ENCODE measurements around the gene ZFAND3.

Gene ZFAND3

GRCh38 chr6:37784585-37784967 is 35.0 kb upstream of the ZFAND3 start:
- no peaks in the 10 kb centered on the region for H4K20me1 ChIP-seq (ENCODE audit: insufficient read depth, low read length)
- no peaks in the 10 kb centered on the region for H3K9me3 ChIP-seq (replicated peaks; ENCODE audit: insufficient read depth, low read length)
- no peaks in the 10 kb centered on the region for H3K36me3 ChIP-seq (replicated peaks; ENCODE audit: insufficient read depth, low read length)
- H3K27ac ChIP-seq (ENCODE audit: low read length) = no peak overlapping the region
- no peak overlapping the region for H3K4me2 ChIP-seq (ENCODE audit: low read depth, low read length)
- no peak overlapping the region for H2AFZ ChIP-seq (ENCODE audit: low read length)
- no peaks in the 10 kb centered on the region for H3K27me3 ChIP-seq (replicated peaks; ENCODE audit: insufficient read depth, low read length)
- no peaks in the 10 kb centered on the region for H3K9me2 ChIP-seq (replicated peaks; ENCODE audit: insufficient read depth, low read length)
- H3K4me1 ChIP-seq (ENCODE audit: low read length) = peaks cover 6% of the 10 kb centered on the region
- no peak for DNase-seq
- no peak overlapping the region for H3K9ac ChIP-seq (ENCODE audit: low read length)
- TF ChIP-seq EZH2phosphoT487 (IDR thresholded peaks at IDR 0.05; ENCODE audit: low read length) (no peak), EZH2 (optimal IDR thresholded peaks at IDR 0.05; ENCODE audit: low read depth, low read length) (no peak), CTCF (IDR thresholded peaks at IDR 0.05; ENCODE audit: low read length) (no peak)
- no peaks in the 10 kb centered on the region for H3F3A ChIP-seq (ENCODE audit: insufficient read depth, low read length)
- H3K79me2 ChIP-seq (ENCODE audit: low read length) = no peaks in the 10 kb centered on the region
- H3K4me3 ChIP-seq (ENCODE audit: low read length) = no peak overlapping the region

- no peaks in the 10 kb centered on the region for H3K9me2 ChIP-seq (replicated peaks; ENCODE audit: insufficient read depth, low read length)
- peaks cover 5% of the 10 kb centered on the region for H3K4me1 ChIP-seq (ENCODE audit: low read length)
- H3K27ac ChIP-seq (ENCODE audit: low read length) = no peak overlapping the region
- H3F3A ChIP-seq (ENCODE audit: insufficient read depth, low read length) = no peaks in the 10 kb centered on the region
- TF ChIP-seq EZH2phosphoT487 (IDR thresholded peaks at IDR 0.05; ENCODE audit: low read length) (no peak), CTCF (IDR thresholded peaks at IDR 0.05; ENCODE audit: low read length) (no peak), EZH2 (optimal IDR thresholded peaks at IDR 0.05; ENCODE audit: low read depth, low read length) (no peak)
- no peak overlapping the region for H3K4me3 ChIP-seq (ENCODE audit: low read length)
- no peak overlapping the region for H3K9ac ChIP-seq (ENCODE audit: low read length)
- no peaks in the 10 kb centered on the region for H4K20me1 ChIP-seq (ENCODE audit: insufficient read depth, low read length)
- H3K4me2 ChIP-seq (ENCODE audit: low read depth, low read length) = no peak overlapping the region
- H3K9me3 ChIP-seq (replicated peaks; ENCODE audit: insufficient read depth, low read length) = no peaks in the 10 kb centered on the region
- H3K27me3 ChIP-seq (replicated peaks; ENCODE audit: insufficient read depth, low read length) = no peaks in the 10 kb centered on the region
- no peak for DNase-seq
- no peaks in the 10 kb centered on the region for H3K36me3 ChIP-seq (replicated peaks; ENCODE audit: insufficient read depth, low read length)
- H2AFZ ChIP-seq (ENCODE audit: low read length) = no peak overlapping the region
- no peaks in the 10 kb centered on the region for H3K79me2 ChIP-seq (ENCODE audit: low read length)
These were observed 34.4 kb upstream of the ZFAND3 start for GRCh38 chr6:37785002-37785662.

- no peak for DNase-seq
- H3K27me3 ChIP-seq (replicated peaks; ENCODE audit: insufficient read depth, low read length) = no peaks in the 10 kb centered on the region
- no peak for TF ChIP-seq CTCF (IDR thresholded peaks at IDR 0.05; ENCODE audit: low read length)
- no peak for TF ChIP-seq EZH2phosphoT487 (IDR thresholded peaks at IDR 0.05; ENCODE audit: low read length)
- no peak for TF ChIP-seq EZH2 (optimal IDR thresholded peaks at IDR 0.05; ENCODE audit: low read depth, low read length)
- no peaks in the 10 kb centered on the region for H3K4me1 ChIP-seq (ENCODE audit: low read length)
- H3F3A ChIP-seq (ENCODE audit: insufficient read depth, low read length) = no peaks in the 10 kb centered on the region
- no peaks in the 10 kb centered on the region for H4K20me1 ChIP-seq (ENCODE audit: insufficient read depth, low read length)
- no peak overlapping the region for H3K4me3 ChIP-seq (ENCODE audit: low read length)
- no peak overlapping the region for H3K9ac ChIP-seq (ENCODE audit: low read length)
- H3K27ac ChIP-seq (ENCODE audit: low read length) = no peak overlapping the region
- H3K9me3 ChIP-seq (replicated peaks; ENCODE audit: insufficient read depth, low read length) = no peaks in the 10 kb centered on the region
- H3K9me2 ChIP-seq (replicated peaks; ENCODE audit: insufficient read depth, low read length) = no peaks in the 10 kb centered on the region
- no peak overlapping the region for H2AFZ ChIP-seq (ENCODE audit: low read length)
- no peaks in the 10 kb centered on the region for H3K36me3 ChIP-seq (replicated peaks; ENCODE audit: insufficient read depth, low read length)
- H3K4me2 ChIP-seq (ENCODE audit: low read depth, low read length) = no peak overlapping the region
- H3K79me2 ChIP-seq (ENCODE audit: low read length) = no peaks in the 10 kb centered on the region
These were observed 33.8 kb upstream of the ZFAND3 start for GRCh38 chr6:37785663-37786270.
